Measurements from ENCODE around the gene HS6ST2.

HS6ST2 gene

GRCh38 chrX:132624466-132624865, 334.0 kb downstream of the HS6ST2 start:
- Histone ChIP-seq H3K27ac (ENCODE audit: low read depth, low read length) (no peak overlapping the region), H3K36me3 (ENCODE audit: control insufficient read depth, insufficient read depth, low read length) (no peaks in the 10 kb centered on the region), H3K9ac (ENCODE audit: low read length) (no peak overlapping the region), H3K4me1 (ENCODE audit: control insufficient read depth, insufficient read depth, low read length) (no peaks in the 10 kb centered on the region), H3K4me3 (ENCODE audit: low read length) (no peak overlapping the region), H3K27me3 (ENCODE audit: control insufficient read depth, insufficient read depth, low read length) (peaks cover 5% of the 10 kb centered on the region)

- Histone ChIP-seq H3K4me3 (ENCODE audit: low read length) (no peak overlapping the region), H3K4me1 (ENCODE audit: control insufficient read depth, insufficient read depth, low read length) (no peaks in the 10 kb centered on the region), H3K27me3 (ENCODE audit: control insufficient read depth, insufficient read depth, low read length) (peaks cover 5% of the 10 kb centered on the region), H3K9ac (ENCODE audit: low read length) (no peak overlapping the region), H3K27ac (ENCODE audit: low read depth, low read length) (no peak overlapping the region), H3K36me3 (ENCODE audit: control insufficient read depth, insufficient read depth, low read length) (no peaks in the 10 kb centered on the region)
These were observed 334.5 kb downstream of the HS6ST2 start for GRCh38 chrX:132623942-132624341.

DNA sequence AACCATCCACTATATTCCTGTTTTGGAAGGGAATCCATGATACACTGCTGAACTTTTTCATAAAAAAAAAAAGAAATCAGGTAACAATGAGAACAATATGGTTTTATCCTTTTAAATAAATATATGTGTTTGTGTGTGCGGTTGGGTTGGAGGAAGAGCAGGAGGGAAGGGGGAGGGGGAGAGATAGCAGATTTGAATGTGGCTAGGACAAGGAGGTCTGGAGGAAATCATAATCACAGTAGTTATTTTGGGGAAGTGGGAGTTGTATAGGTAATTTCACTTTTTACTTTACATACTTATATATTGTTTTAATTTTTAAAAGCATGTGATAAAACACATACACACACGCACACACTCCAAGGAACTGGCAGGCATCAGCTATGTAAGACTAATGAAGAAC, 335.1 kb downstream of the HS6ST2 start:
- no peak overlapping the region for H3K27ac ChIP-seq (ENCODE audit: low read depth, low read length)
- H3K4me1 ChIP-seq (ENCODE audit: control insufficient read depth, insufficient read depth, low read length) = no peaks in the 10 kb centered on the region
- no peaks in the 10 kb centered on the region for H3K36me3 ChIP-seq (ENCODE audit: control insufficient read depth, insufficient read depth, low read length)
- no peak overlapping the region for H3K4me3 ChIP-seq (ENCODE audit: low read length)
- H3K9ac ChIP-seq (ENCODE audit: low read length) = no peak overlapping the region
- peaks cover 5% of the 10 kb centered on the region for H3K27me3 ChIP-seq (ENCODE audit: control insufficient read depth, insufficient read depth, low read length)

DNA sequence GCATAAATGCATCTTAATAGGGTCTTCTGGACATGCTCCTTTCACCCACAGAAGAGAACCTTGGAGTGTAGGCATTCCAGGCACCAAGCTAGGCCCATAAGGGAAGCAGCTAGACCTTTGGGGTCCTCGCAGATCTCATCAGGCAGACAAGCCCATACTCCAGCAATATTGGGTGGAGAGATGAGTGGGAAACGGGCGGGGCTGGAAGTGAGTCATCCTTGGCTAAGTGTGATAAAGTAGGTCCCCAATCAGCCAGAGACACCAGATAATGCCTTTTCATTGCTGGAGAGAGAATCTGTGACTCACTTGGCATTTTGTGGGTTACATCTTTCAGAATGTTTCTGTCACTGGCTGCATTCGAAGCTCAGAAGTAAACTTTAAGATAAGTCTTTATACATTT, 336.3 kb downstream of the HS6ST2 start:
- Histone ChIP-seq H3K4me1 (ENCODE audit: control insufficient read depth, insufficient read depth, low read length) (no peaks in the 10 kb centered on the region), H3K36me3 (ENCODE audit: control insufficient read depth, insufficient read depth, low read length) (no peaks in the 10 kb centered on the region), H3K27me3 (ENCODE audit: control insufficient read depth, insufficient read depth, low read length) (peaks cover 5% of the 10 kb centered on the region), H3K9ac (ENCODE audit: low read length) (no peak overlapping the region), H3K27ac (ENCODE audit: low read depth, low read length) (no peak overlapping the region), H3K4me3 (ENCODE audit: low read length) (no peak overlapping the region)

DNA sequence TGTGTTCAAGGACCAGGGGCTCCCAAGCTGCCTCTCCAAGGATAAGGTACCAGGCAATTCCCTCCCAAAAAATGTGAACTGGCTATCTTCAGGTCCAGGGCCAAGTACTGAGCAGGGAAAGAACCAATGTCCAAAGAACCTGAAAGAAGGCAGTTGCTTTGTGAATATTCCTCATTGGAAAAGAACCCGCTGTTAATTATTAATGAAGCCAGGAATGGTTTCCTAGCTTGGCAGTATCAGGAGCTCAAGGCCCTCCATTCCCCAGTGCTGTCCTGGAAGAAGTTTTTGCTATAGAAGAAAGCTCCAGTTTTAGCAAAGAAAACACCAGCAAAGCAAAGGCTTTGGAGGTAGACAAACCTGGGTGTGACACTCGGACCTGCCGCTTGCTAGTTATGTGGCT, 339.6 kb downstream of the HS6ST2 start:
- H3K27me3 ChIP-seq (ENCODE audit: control insufficient read depth, insufficient read depth, low read length) = peaks cover 6% of the 10 kb centered on the region
- H3K9ac ChIP-seq (ENCODE audit: low read length) = no peak overlapping the region
- no peak overlapping the region for H3K4me3 ChIP-seq (ENCODE audit: low read length)
- H3K36me3 ChIP-seq (ENCODE audit: control insufficient read depth, insufficient read depth, low read length) = no peaks in the 10 kb centered on the region
- no peak overlapping the region for H3K27ac ChIP-seq (ENCODE audit: low read depth, low read length)
- no peaks in the 10 kb centered on the region for H3K4me1 ChIP-seq (ENCODE audit: control insufficient read depth, insufficient read depth, low read length)

DNA sequence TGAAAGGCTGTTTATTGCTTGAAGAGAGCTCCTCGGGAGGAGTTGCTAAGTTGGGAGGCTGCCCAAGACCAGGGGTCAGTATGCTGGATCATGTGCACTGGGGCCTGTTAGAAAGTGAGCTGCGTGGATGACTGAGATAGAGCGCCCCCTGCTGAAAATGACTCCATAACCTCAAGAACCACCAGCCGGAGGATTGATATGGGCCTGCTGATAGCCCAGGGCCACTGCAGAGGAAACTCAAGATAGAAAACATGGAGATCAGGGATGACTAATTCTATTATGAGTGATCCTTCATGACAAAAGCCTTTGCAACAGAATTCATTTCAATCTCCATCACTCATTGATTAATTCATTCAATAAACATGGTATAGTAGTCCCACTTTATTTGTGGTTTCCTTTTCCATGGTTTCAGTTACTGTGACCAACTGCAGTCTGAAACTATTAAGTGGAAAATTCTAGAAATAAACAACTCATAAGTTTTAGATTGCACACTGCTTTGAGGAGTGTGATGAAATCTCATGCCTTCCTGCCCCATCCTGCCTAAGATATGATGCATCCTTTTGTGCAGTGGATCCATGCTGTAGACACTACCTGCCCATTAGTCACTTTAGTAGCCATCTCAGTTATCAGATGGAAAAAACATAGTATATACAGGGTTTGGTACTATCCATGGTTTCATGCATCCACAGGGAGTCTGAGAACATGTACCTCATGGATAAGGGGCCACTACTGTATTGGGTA, 342.9 kb downstream of the HS6ST2 start:
- Histone ChIP-seq H3K4me1 (ENCODE audit: control insufficient read depth, insufficient read depth, low read length) (no peaks in the 10 kb centered on the region), H3K27me3 (ENCODE audit: control insufficient read depth, insufficient read depth, low read length) (peaks cover 6% of the 10 kb centered on the region), H3K27ac (ENCODE audit: low read depth, low read length) (no peak overlapping the region), H3K4me3 (ENCODE audit: low read length) (no peak overlapping the region), H3K9ac (ENCODE audit: low read length) (no peak overlapping the region), H3K36me3 (ENCODE audit: control insufficient read depth, insufficient read depth, low read length) (no peaks in the 10 kb centered on the region)

- Histone ChIP-seq H3K27me3 (ENCODE audit: control insufficient read depth, insufficient read depth, low read length) (peaks cover 2% of the 10 kb centered on the region), H3K4me3 (ENCODE audit: low read length) (no peak overlapping the region), H3K27ac (ENCODE audit: low read depth, low read length) (no peak overlapping the region), H3K4me1 (ENCODE audit: control insufficient read depth, insufficient read depth, low read length) (no peaks in the 10 kb centered on the region), H3K9ac (ENCODE audit: low read length) (no peak overlapping the region), H3K36me3 (ENCODE audit: control insufficient read depth, insufficient read depth, low read length) (no peaks in the 10 kb centered on the region)
These were observed 344.1 kb downstream of the HS6ST2 start for GRCh38 chrX:132614297-132614696.

DNA sequence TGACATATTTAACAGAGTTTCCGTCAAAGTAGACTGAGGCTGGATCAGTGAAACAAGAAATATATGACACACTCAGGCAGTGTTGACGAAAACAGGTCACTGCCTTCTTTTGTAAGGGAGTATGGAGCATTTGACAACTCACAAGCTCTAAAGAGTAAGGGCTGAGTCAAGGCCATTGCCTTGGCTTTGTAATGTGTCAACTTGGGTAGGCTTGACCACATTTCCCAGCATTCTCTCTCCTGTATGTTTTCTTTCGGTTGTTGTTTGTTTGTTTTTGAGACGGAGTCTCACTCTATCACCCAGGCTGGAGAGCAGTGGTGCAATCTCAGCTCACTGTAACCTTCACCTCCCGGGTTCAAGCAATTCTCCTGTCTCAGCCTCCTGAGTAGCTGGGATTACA, 344.6 kb downstream of the HS6ST2 start:
- H3K27me3 ChIP-seq (ENCODE audit: control insufficient read depth, insufficient read depth, low read length) = peaks cover 2% of the 10 kb centered on the region
- H3K9ac ChIP-seq (ENCODE audit: low read length) = no peak overlapping the region
- H3K36me3 ChIP-seq (ENCODE audit: control insufficient read depth, insufficient read depth, low read length) = no peaks in the 10 kb centered on the region
- no peak overlapping the region for H3K4me3 ChIP-seq (ENCODE audit: low read length)
- H3K4me1 ChIP-seq (ENCODE audit: control insufficient read depth, insufficient read depth, low read length) = no peaks in the 10 kb centered on the region
- H3K27ac ChIP-seq (ENCODE audit: low read depth, low read length) = no peak overlapping the region

- H3K36me3 ChIP-seq (ENCODE audit: control insufficient read depth, insufficient read depth, low read length) = no peaks in the 10 kb centered on the region
- no peak overlapping the region for H3K4me3 ChIP-seq (ENCODE audit: low read length)
- peaks cover 2% of the 10 kb centered on the region for H3K27me3 ChIP-seq (ENCODE audit: control insufficient read depth, insufficient read depth, low read length)
- H3K4me1 ChIP-seq (ENCODE audit: control insufficient read depth, insufficient read depth, low read length) = no peaks in the 10 kb centered on the region
- H3K27ac ChIP-seq (ENCODE audit: low read depth, low read length) = no peak overlapping the region
- no peak overlapping the region for H3K9ac ChIP-seq (ENCODE audit: low read length)
These were observed 345.4 kb downstream of the HS6ST2 start for GRCh38 chrX:132612821-132613564.

- no peak overlapping the region for H3K4me3 ChIP-seq (ENCODE audit: low read length)
- H3K4me1 ChIP-seq (ENCODE audit: control insufficient read depth, insufficient read depth, low read length) = no peaks in the 10 kb centered on the region
- no peaks in the 10 kb centered on the region for H3K36me3 ChIP-seq (ENCODE audit: control insufficient read depth, insufficient read depth, low read length)
- H3K27ac ChIP-seq (ENCODE audit: low read depth, low read length) = no peak overlapping the region
- H3K27me3 ChIP-seq (ENCODE audit: control insufficient read depth, insufficient read depth, low read length) = peaks cover 2% of the 10 kb centered on the region
- no peak overlapping the region for H3K9ac ChIP-seq (ENCODE audit: low read length)
These were observed 347.9 kb downstream of the HS6ST2 start for GRCh38 chrX:132610536-132610935.

DNA sequence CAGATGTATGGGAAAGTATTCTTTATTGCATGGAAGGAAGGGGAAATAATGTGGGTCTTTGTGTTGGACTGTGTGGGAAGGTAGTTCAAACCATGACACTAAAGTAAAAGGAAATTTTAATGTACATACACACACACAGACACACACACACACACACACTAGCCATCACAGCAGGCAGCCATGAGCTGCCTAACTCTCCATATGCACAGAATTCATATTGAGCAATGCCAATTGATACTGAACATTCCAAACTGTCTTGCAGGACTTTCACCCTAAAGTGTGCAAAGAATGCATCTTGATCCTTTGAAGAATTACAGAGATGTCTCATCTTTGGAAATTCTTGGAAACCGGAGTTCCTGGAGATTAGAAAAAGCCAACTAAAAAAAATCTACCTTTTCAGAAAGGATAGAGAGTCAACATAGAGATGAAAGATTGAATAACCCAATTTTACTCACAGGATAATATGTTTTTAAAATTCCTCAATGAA, 349.0 kb downstream of the HS6ST2 start:
- Histone ChIP-seq H3K4me3 (ENCODE audit: low read length) (no peak overlapping the region), H3K36me3 (ENCODE audit: control insufficient read depth, insufficient read depth, low read length) (no peaks in the 10 kb centered on the region), H3K27me3 (ENCODE audit: control insufficient read depth, insufficient read depth, low read length) (peaks cover 1% of the 10 kb centered on the region), H3K4me1 (ENCODE audit: control insufficient read depth, insufficient read depth, low read length) (no peaks in the 10 kb centered on the region), H3K27ac (ENCODE audit: low read depth, low read length) (no peak overlapping the region), H3K9ac (ENCODE audit: low read length) (no peak overlapping the region)

DNA sequence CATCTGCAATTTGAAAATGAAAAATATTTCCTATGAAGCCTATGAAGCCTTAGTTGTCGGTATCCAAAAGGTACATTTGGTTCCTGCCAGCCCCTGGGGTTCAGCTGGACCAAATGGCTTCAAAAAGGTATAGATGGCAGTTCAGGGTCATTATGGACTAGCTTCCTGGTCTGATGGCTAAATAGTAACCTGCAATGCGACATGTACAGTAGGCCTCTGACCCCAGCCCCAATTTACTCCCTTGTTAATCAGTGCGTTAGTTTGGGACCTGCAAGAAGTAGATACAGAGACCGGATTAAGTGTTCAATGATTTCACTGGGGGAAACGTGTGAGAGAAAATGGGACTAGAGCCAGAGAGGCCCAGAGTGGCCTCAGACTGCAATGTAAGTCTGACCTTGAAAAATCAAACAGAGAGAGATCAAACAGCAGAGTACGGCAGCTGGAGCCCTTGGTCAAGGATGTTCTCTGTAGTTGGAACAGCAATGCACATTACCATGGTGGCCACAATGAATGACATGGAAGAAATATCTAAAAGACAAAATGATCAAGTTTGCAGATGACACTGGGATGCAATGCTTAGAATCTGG, 354.6 kb downstream of the HS6ST2 start:
- Histone ChIP-seq H3K9ac (ENCODE audit: low read length) (no peak overlapping the region), H3K36me3 (ENCODE audit: control insufficient read depth, insufficient read depth, low read length) (no peaks in the 10 kb centered on the region), H3K27ac (ENCODE audit: low read depth, low read length) (no peak overlapping the region), H3K27me3 (ENCODE audit: control insufficient read depth, insufficient read depth, low read length) (peaks cover 5% of the 10 kb centered on the region), H3K4me3 (ENCODE audit: low read length) (no peak overlapping the region), H3K4me1 (ENCODE audit: control insufficient read depth, insufficient read depth, low read length) (no peaks in the 10 kb centered on the region)

Measured in rectal smooth muscle tissue (tissue), 1 donor.